ENCODE results near the gene FN1.

The FN1 gene

DNA sequence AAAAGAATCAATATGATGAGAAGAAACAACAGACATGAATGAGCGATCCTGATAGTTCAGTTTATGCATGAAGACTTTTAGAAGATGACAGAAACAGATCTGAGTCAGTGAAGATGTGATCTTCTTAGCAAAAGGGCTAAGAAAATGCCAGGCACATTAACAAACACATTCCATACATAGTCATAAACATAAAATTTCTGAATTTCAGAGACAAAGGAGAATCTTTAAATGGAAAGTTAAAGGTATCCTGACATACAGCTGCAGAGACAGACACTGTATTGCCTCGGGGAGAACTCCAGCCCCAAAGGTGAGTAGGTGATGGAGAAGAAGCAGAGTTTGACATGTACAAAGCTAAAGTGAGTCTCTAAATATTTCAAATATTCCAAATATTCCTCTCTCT lies 40.6 kb upstream of the FN1 start:
- Histone ChIP-seq H3K9me3 (ENCODE audit: insufficient read depth, low read depth, low read length) (no peaks in the 10 kb centered on the region), H3F3A (ENCODE audit: low read depth) (no peaks in the 10 kb centered on the region), H3K4me1 (ENCODE audit: insufficient read depth, low read length, poor library complexity, severe bottlenecking) (no peaks in the 10 kb centered on the region), H3K9me2 (replicated peaks; ENCODE audit: low read depth, low read length) (no peaks in the 10 kb centered on the region), H4K20me1 (ENCODE audit: insufficient read depth, low read length, poor library complexity, severe bottlenecking) (no peaks in the 10 kb centered on the region), H3K36me3 (ENCODE audit: insufficient read depth, low read length) (no peaks in the 10 kb centered on the region), H2AFZ (ENCODE audit: low read length) (no peak overlapping the region), H3K79me2 (ENCODE audit: insufficient read depth, low read length) (no peaks in the 10 kb centered on the region), H3K27me3 (ENCODE audit: insufficient read depth, low read length, poor library complexity, severe bottlenecking) (no peaks in the 10 kb centered on the region), H3K4me3 (ENCODE audit: low read length, poor library complexity, severe bottlenecking) (no peak overlapping the region), H3K9ac (ENCODE audit: low read depth, low read length, poor library complexity, severe bottlenecking) (no peak overlapping the region), H3K4me2 (ENCODE audit: low read depth, low read length, poor library complexity, severe bottlenecking) (no peak overlapping the region)
- no peak for TF ChIP-seq EZH2phosphoT487 (IDR thresholded peaks at IDR 0.05; ENCODE audit: borderline replicate concordance)
- TF ChIP-seq, protein P1, sequence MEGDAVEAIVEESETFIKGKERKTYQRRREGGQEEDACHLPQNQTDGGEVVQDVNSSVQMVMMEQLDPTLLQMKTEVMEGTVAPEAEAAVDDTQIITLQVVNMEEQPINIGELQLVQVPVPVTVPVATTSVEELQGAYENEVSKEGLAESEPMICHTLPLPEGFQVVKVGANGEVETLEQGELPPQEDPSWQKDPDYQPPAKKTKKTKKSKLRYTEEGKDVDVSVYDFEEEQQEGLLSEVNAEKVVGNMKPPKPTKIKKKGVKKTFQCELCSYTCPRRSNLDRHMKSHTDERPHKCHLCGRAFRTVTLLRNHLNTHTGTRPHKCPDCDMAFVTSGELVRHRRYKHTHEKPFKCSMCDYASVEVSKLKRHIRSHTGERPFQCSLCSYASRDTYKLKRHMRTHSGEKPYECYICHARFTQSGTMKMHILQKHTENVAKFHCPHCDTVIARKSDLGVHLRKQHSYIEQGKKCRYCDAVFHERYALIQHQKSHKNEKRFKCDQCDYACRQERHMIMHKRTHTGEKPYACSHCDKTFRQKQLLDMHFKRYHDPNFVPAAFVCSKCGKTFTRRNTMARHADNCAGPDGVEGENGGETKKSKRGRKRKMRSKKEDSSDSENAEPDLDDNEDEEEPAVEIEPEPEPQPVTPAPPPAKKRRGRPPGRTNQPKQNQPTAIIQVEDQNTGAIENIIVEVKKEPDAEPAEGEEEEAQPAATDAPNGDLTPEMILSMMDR (conservative IDR thresholded peaks at IDR 0.05; ENCODE audit: low read length): no peak

DNA sequence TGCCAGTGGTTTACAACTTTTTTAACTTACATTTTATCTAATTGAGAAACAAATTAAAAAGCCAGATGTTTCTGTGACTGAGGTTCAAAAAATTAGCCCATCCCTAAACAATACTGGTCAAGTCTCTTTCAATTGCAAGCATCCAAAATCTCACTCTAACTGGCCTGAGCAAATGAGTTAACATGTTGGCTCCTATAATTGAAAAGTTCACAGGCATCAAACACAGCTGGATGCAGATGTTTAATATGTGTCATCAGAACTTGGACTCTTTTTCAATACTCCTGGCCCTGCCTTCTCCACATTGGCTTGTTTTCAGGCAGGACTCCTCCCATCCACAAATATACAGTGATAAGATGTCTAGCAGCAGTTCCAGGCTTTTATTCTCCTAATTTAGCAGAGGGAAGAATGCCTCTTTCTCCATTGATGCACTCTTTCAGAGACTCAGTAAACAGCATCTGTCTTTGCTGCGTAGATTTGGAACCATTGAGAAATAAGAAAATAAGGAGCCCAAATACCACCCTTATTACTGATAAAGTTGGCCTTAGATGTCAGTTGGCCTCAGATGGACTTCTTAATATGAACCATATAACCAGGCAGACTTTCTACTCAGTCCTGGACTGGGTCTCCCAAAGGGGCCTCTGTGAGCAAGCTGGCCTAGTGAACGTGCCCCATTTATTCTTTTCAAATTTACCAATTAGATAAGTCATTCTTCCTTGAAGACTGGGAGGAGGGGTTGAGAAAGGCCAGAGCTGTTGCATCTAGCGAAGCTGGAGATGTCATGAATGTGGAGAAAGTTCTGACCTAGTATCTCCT lies 30.4 kb upstream of the FN1 start:
- no peaks in the 10 kb centered on the region for H3F3A ChIP-seq (ENCODE audit: low read depth)
- no peaks in the 10 kb centered on the region for H3K27me3 ChIP-seq (ENCODE audit: insufficient read depth, low read length, poor library complexity, severe bottlenecking)
- H3K4me1 ChIP-seq (ENCODE audit: insufficient read depth, low read length, poor library complexity, severe bottlenecking): no peaks in the 10 kb centered on the region
- no peaks in the 10 kb centered on the region for H3K9me2 ChIP-seq (replicated peaks; ENCODE audit: low read depth, low read length)
- H3K79me2 ChIP-seq (ENCODE audit: insufficient read depth, low read length): no peaks in the 10 kb centered on the region
- TF ChIP-seq EZH2phosphoT487 (IDR thresholded peaks at IDR 0.05; ENCODE audit: borderline replicate concordance): no peak
- TF ChIP-seq, protein P1 (conservative IDR thresholded peaks at IDR 0.05; ENCODE audit: low read length): no peak
- no peak overlapping the region for H3K4me2 ChIP-seq (ENCODE audit: low read depth, low read length, poor library complexity, severe bottlenecking)
- no peaks in the 10 kb centered on the region for H3K9me3 ChIP-seq (ENCODE audit: insufficient read depth, low read depth, low read length)
- H2AFZ ChIP-seq (ENCODE audit: low read length): no peak overlapping the region
- H3K9ac ChIP-seq (ENCODE audit: low read depth, low read length, poor library complexity, severe bottlenecking): no peak overlapping the region
- H3K4me3 ChIP-seq (ENCODE audit: low read length, poor library complexity, severe bottlenecking): no peak overlapping the region
- H4K20me1 ChIP-seq (ENCODE audit: insufficient read depth, low read length, poor library complexity, severe bottlenecking): no peaks in the 10 kb centered on the region
- H3K36me3 ChIP-seq (ENCODE audit: insufficient read depth, low read length): no peaks in the 10 kb centered on the region

DNA sequence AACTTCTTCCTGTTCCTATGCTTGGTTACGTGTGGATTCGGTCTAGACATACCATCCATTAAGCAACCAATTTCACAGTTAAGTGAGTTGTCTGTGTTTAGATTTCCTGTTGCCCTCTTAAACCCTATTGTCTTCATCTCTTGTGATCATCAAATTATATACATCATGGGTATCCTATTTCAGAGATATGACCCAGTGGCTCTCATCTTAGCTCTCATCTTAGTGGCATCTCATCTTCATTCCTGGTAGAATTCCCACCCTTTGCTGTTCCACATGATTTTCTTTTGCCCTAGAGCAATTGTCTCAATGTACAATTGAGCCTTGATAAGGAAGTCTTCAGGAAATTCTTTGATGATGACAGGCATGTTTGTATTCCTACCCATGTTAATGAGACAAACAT lies 29.4 kb upstream of the FN1 start:
- H2AFZ ChIP-seq (ENCODE audit: low read length): no peak overlapping the region
- H3K36me3 ChIP-seq (ENCODE audit: insufficient read depth, low read length): no peaks in the 10 kb centered on the region
- no peaks in the 10 kb centered on the region for H4K20me1 ChIP-seq (ENCODE audit: insufficient read depth, low read length, poor library complexity, severe bottlenecking)
- H3K4me2 ChIP-seq (ENCODE audit: low read depth, low read length, poor library complexity, severe bottlenecking): no peak overlapping the region
- H3K9me2 ChIP-seq (replicated peaks; ENCODE audit: low read depth, low read length): no peaks in the 10 kb centered on the region
- H3F3A ChIP-seq (ENCODE audit: low read depth): no peaks in the 10 kb centered on the region
- no peak overlapping the region for H3K9ac ChIP-seq (ENCODE audit: low read depth, low read length, poor library complexity, severe bottlenecking)
- no peaks in the 10 kb centered on the region for H3K9me3 ChIP-seq (ENCODE audit: insufficient read depth, low read depth, low read length)
- H3K27me3 ChIP-seq (ENCODE audit: insufficient read depth, low read length, poor library complexity, severe bottlenecking): no peaks in the 10 kb centered on the region
- no peak for TF ChIP-seq EZH2phosphoT487 (IDR thresholded peaks at IDR 0.05; ENCODE audit: borderline replicate concordance)
- TF ChIP-seq, protein P1 (conservative IDR thresholded peaks at IDR 0.05; ENCODE audit: low read length): no peak
- no peaks in the 10 kb centered on the region for H3K79me2 ChIP-seq (ENCODE audit: insufficient read depth, low read length)
- H3K4me1 ChIP-seq (ENCODE audit: insufficient read depth, low read length, poor library complexity, severe bottlenecking): no peaks in the 10 kb centered on the region
- no peak overlapping the region for H3K4me3 ChIP-seq (ENCODE audit: low read length, poor library complexity, severe bottlenecking)
